Upper lobe of left lung (tissue), 6 donors: Measurements from ENCODE around the gene AKR1A1. TPM values are rescaled to one million over a fixed set of nuclear protein-coding genes. Genes with fewer than 3 reads are reported as not detected.

ENCODE experiments used
- ATAC-seq, 2 donors: fragments of 200-7000 bp; cut with Tn5 transposase; one replicate each; pipeline ENCODE4 v1.9.1; 2022; ENCODE audit warnings: mild to moderate bottlenecking in 2 of 2, moderate library complexity in 2 of 2; ENCODE audit not compliant: low FRiP score in 2 of 2
- DNase-seq, 2 donors: peaks; one replicate each; pipeline ENCODE4 v3.0.0-alpha.2; 2019 to 2020
- H3K27ac ChIP-seq, 4 donors: fragments of 200-600 bp; sonication (generic); one replicate each; pipeline ENCODE4 v1.5.1; 2016 to 2019
- H3K27me3 ChIP-seq, 4 donors: fragments of 200-600 bp; sonication (generic); one replicate each; pipeline ENCODE4 v1.5.1; 2017 to 2019
- H3K36me3 ChIP-seq, 4 donors: fragments of 200-600 bp; sonication (generic); one replicate each; pipeline ENCODE4 v1.5.1; 2016 to 2019
- H3K4me1 ChIP-seq, 4 donors: fragments of 200-600 bp; sonication (generic); one replicate each; pipeline ENCODE4 v1.5.1; 2018 to 2019
- H3K4me3 ChIP-seq, 4 donors: fragments of 200-600 bp; sonication (generic); one replicate each; pipeline ENCODE4 v1.5.1; 2017 to 2019; ENCODE audit warnings: mild to moderate bottlenecking in 2 of 4, moderate library complexity in 1 of 4
- H3K9me3 ChIP-seq, 4 donors: fragments of 200-600 bp; sonication (generic); one replicate each; pipeline ENCODE4 v1.5.1; 2018 to 2019
- EP300 ChIP-seq, 4 donors: sonication (generic); formaldehyde crosslinking; IDR thresholded peaks; one replicate each; pipeline ENCODE4 v1.5.1; 2017; ENCODE audit warnings: antibody characterized with exemption in 4 of 4, control low read depth in 2 of 4
- POLR2A ChIP-seq, 4 donors: fragments of 450-650 bp; IDR thresholded peaks; one replicate each; pipeline ENCODE4 v1.5.1; 2016 to 2017; ENCODE audit warnings: antibody characterized with exemption in 4 of 4, mild to moderate bottlenecking in 2 of 4
- POLR2AphosphoS5 ChIP-seq, 2 donors: sonication (generic); formaldehyde crosslinking; IDR thresholded peaks; one replicate each; pipeline ENCODE4 v1.5.1; 2017; ENCODE audit warnings: antibody characterized with exemption in 2 of 2
- WGBS, 2 donors: methylation state at CpG; one replicate each; pipeline ENCODE4 v1.1.5; 2017 to 2018; 5-methylcytosine and 5-hydroxymethylcytosine counted together
- total RNA-seq, 6 donors: library from RNA; depleted of rRNA in 4 of 6; stranded (reverse); fragments of >200 nt in 4 of 6; gene quantifications; one replicate each; pipeline versions ENCODE4 v1.1.0 to v1.2.1, GENCODE V29; 2016 to 2021
- TF ChIP-seq, protein P1 (sequence below), 6 experiments: fragments of 450-650 bp in 4 of 6; fragments of 200-600 bp in 2 of 6; sonication (generic) in 2 of 6; IDR thresholded peaks; one replicate each; pipeline ENCODE4 v1.5.1; 2016 to 2019; ENCODE audit warnings: antibody characterized with exemption in 6 of 6
- donor health status: DM: no; HTN: no; CAD: no; lungs with moderate emphysema.
- donor health status: DM: no; HTN: yes; CAD: no; lungs with severe emphysema.

AKR1A1 gene
- total RNA-seq, 6 donors from 2014 or later, result 92.1 to 210 (median 107) TPM

DNA sequence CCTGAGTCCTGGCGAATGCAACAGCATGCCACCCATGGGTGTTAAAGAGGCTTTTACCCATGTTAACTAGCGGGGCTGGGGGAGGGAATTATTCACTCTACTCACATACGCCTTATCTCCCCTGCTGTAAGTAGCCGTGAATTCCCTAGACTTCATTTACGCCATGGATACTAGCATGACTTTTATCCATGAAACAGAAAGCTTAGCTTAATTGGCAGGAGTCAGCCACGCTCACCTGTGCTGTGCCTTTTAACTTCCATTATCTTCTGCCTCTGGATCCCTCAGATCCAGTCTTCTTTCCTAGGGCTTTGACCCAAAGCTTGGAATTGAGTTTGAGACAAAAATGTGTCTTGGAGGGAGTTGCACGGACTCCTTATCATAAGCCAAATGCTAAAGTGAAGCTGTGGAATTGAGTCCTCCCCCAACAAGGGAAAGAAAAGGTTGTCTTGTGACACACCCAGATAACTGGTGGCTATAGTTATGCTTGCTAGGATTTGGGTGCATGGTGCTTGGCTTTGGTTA, 23.5 kb downstream of the AKR1A1 start:
- no peaks in the 10 kb centered on the region for H3K27me3 ChIP-seq
- no peaks in the 10 kb centered on the region for H3K9me3 ChIP-seq
- no peak for ATAC-seq
- no peak overlapping the region for H3K27ac ChIP-seq
- H3K4me3 ChIP-seq, result no peak overlapping the region
- WGBS, 2 donors, result 93 to 97% methylated on average over 7 of the region's 7 CpGs
- H3K4me1 ChIP-seq, result peaks cover 0 to 3% (median 0%) of the 10 kb centered on the region in 4 donors
- H3K36me3 ChIP-seq, result peaks cover 0 to 18% (median 4%) of the 10 kb centered on the region in 4 donors
- DNase-seq, result no peak
- TF ChIP-seq POLR2AphosphoS5 (IDR thresholded peaks at IDR 0.05), result no peak
- no peak for TF ChIP-seq EP300 (IDR thresholded peaks at IDR 0.05)
- no peak for TF ChIP-seq POLR2A (IDR thresholded peaks at IDR 0.05)

DNA sequence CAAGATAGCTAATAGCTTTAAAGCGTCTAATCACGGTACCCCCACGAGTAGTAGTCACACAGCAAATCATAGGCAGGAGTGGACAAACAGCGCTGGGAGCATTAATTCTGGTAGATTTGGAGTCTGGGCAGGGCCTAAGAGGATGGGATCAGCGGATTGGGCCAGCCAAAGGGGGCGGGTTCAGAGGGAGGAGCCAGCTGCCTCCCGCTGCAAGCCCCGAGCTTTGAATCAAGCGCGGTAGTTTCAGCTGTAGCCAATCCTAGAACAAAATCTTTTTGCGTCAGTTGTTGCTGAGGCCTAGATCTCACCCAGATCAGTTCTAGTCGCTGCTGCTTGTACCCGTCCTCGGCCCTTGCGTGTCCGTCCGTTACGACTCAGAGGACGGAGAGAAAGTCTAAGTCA, 32.6 kb downstream of the AKR1A1 start:
- TF ChIP-seq POLR2A (IDR thresholded peaks at IDR 0.05), result no peak
- 0 to 1% methylated on average over 4 to 19 of the region's 19 CpGs for WGBS, 2 donors

DNA sequence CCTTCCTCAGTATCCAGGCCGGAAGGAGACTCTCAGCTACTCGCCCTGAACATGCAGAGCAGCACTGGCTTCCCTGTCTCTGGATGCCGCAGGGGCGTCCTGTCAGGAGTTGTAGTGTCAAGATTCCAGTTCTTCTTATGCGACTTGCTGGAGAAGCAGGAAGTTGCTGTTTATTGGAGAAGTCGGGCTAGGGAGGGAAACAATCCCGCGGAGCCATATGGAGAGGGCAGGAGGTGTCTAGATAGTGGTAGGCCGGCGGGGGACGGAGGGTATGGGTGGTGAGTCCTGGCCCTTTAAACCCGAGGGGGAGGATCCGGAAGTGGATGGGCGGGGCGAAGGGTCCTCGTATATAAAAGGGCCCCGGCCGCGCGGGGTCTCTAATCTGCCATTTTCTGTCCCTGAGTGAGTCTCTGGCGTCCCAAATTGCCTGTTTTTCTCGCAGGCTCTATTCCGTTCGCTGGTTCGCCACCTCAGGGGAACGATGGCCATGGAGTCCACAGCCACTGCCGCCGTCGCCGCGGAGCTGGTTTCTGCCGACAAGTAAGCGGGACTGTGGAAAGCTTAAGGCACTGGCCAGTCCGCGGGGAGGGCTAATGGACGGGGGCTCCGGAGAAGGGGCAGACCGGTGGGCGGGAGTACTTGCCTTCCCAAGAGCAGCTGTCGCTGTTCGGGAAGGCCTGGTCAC, 33.2 kb downstream of the AKR1A1 start, which contains the start of gene NASP:
Gene NASP, plus strand, starts transcription at position 376 of the 685 bp plus-strand sequence. Its CDS starts 106 bp downstream, at position 482.
- peak within 1 kb of the TSS; percentile 84 to 100 (median 87) for H3K4me3 ChIP-seq
- H3K36me3 ChIP-seq, result no peaks in the 10 kb centered on the region
- DNase-seq, result peak; percentile 86 to 93
- WGBS, 2 donors, result 0 to 1% methylated on average over 23 to 37 of the region's 41 CpGs
- TF ChIP-seq POLR2A (IDR thresholded peaks at IDR 0.05) (peak; percentile 26 to 90 (median 79)), EP300 (IDR thresholded peaks at IDR 0.05) (peak in 1 of 4 donors; percentile 27), POLR2AphosphoS5 (IDR thresholded peaks at IDR 0.05) (peak; percentile 82 to 92)
- TF ChIP-seq, protein P1, sequence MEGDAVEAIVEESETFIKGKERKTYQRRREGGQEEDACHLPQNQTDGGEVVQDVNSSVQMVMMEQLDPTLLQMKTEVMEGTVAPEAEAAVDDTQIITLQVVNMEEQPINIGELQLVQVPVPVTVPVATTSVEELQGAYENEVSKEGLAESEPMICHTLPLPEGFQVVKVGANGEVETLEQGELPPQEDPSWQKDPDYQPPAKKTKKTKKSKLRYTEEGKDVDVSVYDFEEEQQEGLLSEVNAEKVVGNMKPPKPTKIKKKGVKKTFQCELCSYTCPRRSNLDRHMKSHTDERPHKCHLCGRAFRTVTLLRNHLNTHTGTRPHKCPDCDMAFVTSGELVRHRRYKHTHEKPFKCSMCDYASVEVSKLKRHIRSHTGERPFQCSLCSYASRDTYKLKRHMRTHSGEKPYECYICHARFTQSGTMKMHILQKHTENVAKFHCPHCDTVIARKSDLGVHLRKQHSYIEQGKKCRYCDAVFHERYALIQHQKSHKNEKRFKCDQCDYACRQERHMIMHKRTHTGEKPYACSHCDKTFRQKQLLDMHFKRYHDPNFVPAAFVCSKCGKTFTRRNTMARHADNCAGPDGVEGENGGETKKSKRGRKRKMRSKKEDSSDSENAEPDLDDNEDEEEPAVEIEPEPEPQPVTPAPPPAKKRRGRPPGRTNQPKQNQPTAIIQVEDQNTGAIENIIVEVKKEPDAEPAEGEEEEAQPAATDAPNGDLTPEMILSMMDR (IDR thresholded peaks at IDR 0.05), result no peak
- H3K4me1 ChIP-seq, result peaks cover 23 to 34% (median 31%) of the 10 kb centered on the region in 4 donors
- ATAC-seq, result peak; percentile 94 to 95
- H3K27ac ChIP-seq, result peak within 1 kb of the TSS; percentile 93 to 95 (median 94)
- H3K27me3 ChIP-seq, result no peaks in the 10 kb centered on the region
- H3K9me3 ChIP-seq, result no peaks in the 10 kb centered on the region

More for the DNA sequence above, 32.6 kb downstream of the AKR1A1 start:
- Histone ChIP-seq H3K4me3 (peak overlapping the region; percentile 84 to 100 (median 87)), H3K27ac (peak overlapping the region; percentile 93 to 95 (median 94)), H3K27me3 (no peaks in the 10 kb centered on the region), H3K9me3 (no peaks in the 10 kb centered on the region), H3K36me3 (no peaks in the 10 kb centered on the region), H3K4me1 (peaks cover 23 to 34% (median 31%) of the 10 kb centered on the region in 4 donors)
- peak; percentile 95 to 98 for ATAC-seq
- DNase-seq, result peak; percentile 90 to 97

DNA sequence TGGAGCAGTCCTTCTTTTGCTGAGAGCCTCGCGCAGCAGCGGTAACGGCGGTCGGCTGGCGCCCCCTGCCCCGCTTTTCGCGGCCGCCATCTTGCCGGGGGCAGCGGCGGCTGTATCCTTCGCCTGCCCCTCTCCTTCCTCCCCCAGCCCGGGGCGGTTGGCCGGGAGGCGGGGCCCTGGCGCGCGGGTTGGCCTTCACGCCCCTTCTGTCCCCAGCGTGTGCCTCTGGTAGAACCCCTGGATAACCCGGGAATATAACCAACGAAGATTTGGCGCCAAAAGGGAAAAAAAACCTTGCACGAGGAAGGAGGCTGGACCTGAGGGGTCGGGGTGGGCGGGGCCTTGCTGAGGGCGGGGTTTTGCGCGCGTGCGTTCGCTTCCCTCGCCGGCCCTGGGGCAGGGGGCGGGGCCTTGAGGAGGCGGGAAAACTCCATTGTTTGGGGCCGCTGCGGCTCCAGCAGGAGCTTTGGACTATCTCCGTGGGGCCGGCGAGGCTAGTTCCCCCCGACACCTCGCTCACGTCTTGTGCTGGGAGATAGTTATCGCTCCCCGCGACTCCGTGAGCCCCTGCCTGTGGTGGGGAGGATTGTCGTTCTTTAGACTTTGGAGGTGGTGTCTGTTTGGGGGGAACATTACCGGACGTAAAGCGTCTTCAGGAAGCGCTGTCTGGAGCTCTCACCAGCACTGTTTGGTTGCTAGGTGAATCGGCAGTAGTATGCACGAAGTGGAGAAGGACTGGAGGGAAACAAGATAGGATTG, 33.9 kb downstream of the AKR1A1 start:
- peak; percentile 90 to 96 for DNase-seq
- peak overlapping the region; percentile 84 to 100 (median 87) for H3K4me3 ChIP-seq
- TF ChIP-seq EP300 (IDR thresholded peaks at IDR 0.05) (no peak), POLR2A (IDR thresholded peaks at IDR 0.05) (peak in 1 of 4 donors; percentile 19), POLR2AphosphoS5 (IDR thresholded peaks at IDR 0.05) (peak in 1 of 2 donors; percentile 56)
- TF ChIP-seq, protein P1 (IDR thresholded peaks at IDR 0.05), result peak in 1 of 6 experiments; percentile 8
- H3K9me3 ChIP-seq, result no peaks in the 10 kb centered on the region
- peaks cover 23 to 34% (median 31%) of the 10 kb centered on the region in 4 donors for H3K4me1 ChIP-seq
- H3K36me3 ChIP-seq, result no peaks in the 10 kb centered on the region
- 0 to 1% methylated on average over 25 to 33 of the region's 59 CpGs for WGBS, 2 donors
- peak overlapping the region; percentile 93 to 95 (median 94) for H3K27ac ChIP-seq
- H3K27me3 ChIP-seq, result no peaks in the 10 kb centered on the region
- ATAC-seq, result peak; percentile 89 to 92

DNA sequence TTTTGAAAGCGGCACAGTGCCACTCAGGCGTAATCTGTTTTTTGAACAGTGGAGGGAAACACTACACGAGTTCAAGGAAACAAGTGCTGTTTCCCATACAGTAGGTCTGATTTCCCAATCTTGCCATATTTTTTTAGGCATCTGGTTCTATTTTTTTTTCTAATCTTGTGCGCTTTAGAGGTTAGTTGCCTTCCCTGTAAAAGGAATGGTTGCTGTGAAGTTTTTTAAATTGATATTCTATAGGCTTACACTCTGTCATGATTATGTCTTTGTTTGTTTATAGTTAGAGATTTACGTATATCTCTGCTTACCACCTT, 34.4 kb downstream of the AKR1A1 start:
- Histone ChIP-seq H3K27ac (peak overlapping the region; percentile 93 to 95 (median 94)), H3K27me3 (no peaks in the 10 kb centered on the region), H3K9me3 (no peaks in the 10 kb centered on the region), H3K4me3 (peak overlapping the region; percentile 84 to 100 (median 87)), H3K4me1 (peaks cover 23 to 37% (median 35%) of the 10 kb centered on the region in 4 donors), H3K36me3 (no peaks in the 10 kb centered on the region)
- DNase-seq (no peak), ATAC-seq (no peak)
- 1% methylated on average over 5 of the region's 5 CpGs for WGBS, 2 donors
- no peak for TF ChIP-seq POLR2A (IDR thresholded peaks at IDR 0.05)
- TF ChIP-seq POLR2AphosphoS5 (IDR thresholded peaks at IDR 0.05), result no peak
- TF ChIP-seq, protein P1 (IDR thresholded peaks at IDR 0.05), result peak in 1 of 6 experiments; percentile 38
- TF ChIP-seq EP300 (IDR thresholded peaks at IDR 0.05), result no peak
